ENCODE results near the gene SYCP2L. TPM values are rescaled to one million over a fixed set of nuclear protein-coding genes. Genes with fewer than 3 reads are reported as not detected.

The SYCP2L gene
- total and polyA plus RNA-seq, 9 of the 15 experiments (the other 6 are each of a cell fraction or from before 2014, with no cell fraction given), result 12.4 to 46.9 (median 22.0) TPM

DNA sequence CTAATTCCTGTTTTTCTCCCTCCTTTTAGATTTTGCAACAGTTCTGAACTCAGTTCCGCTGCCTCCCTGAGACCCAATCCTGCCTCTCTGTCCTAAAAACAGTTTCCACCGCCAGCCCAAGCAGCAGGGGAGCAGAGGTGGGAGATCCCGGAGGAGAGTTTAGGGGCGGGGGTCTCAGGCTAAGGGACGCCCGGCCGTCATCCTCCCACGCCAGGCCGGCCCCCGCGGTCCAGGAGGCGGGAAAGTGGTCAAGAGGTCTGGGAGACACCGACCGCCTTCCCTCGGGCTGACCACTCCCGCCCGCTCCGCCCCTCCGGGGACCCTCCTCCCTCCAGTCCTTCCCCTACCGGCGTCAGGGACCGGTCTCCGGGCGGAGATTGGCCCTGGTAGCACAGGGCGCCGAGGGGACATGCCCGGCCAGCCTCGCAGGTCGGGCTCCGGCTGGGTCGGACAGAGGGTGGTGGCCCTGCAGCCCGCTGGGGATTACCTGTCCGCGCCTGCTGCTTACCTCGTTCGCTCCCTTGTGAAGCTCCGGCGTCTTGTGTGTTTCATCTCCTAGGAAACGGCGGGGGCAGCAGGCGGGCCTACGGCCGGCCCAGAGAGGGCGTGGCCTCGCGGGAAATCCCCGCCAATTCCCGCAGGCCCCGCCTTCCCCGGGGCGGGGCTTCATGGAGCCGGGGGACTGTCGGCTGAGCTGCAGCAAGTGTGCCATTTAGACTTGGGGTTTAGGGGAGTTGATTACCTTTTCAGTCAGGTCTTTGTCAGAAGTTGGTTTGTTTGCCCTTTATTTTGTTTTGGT, 48.7 kb upstream of the SYCP2L start, which contains the start of gene MAK (continued):
- TF ChIP-seq, protein P1, sequence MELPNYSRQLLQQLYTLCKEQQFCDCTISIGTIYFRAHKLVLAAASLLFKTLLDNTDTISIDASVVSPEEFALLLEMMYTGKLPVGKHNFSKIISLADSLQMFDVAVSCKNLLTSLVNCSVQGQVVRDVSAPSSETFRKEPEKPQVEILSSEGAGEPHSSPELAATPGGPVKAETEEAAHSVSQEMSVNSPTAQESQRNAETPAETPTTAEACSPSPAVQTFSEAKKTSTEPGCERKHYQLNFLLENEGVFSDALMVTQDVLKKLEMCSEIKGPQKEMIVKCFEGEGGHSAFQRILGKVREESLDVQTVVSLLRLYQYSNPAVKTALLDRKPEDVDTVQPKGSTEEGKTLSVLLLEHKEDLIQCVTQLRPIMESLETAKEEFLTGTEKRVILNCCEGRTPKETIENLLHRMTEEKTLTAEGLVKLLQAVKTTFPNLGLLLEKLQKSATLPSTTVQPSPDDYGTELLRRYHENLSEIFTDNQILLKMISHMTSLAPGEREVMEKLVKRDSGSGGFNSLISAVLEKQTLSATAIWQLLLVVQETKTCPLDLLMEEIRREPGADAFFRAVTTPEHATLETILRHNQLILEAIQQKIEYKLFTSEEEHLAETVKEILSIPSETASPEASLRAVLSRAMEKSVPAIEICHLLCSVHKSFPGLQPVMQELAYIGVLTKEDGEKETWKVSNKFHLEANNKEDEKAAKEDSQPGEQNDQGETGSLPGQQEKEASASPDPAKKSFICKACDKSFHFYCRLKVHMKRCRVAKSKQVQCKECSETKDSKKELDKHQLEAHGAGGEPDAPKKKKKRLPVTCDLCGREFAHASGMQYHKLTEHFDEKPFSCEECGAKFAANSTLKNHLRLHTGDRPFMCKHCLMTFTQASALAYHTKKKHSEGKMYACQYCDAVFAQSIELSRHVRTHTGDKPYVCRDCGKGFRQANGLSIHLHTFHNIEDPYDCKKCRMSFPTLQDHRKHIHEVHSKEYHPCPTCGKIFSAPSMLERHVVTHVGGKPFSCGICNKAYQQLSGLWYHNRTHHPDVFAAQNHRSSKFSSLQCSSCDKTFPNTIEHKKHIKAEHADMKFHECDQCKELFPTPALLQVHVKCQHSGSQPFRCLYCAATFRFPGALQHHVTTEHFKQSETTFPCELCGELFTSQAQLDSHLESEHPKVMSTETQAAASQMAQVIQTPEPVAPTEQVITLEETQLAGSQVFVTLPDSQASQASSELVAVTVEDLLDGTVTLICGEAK (IDR thresholded peaks at IDR 0.05), result no peak
- TF ChIP-seq, protein P1 (CRISPR knock-in tag; IDR thresholded peaks at IDR 0.05), result no peak
- TF ChIP-seq EP300 (IDR thresholded peaks at IDR 0.05; ENCODE audit: low read length) (peak; percentile 3; the same call in 1 of the 2 replicates), EGR1 (conservative IDR thresholded peaks at IDR 0.05) (peak; percentile 94), YY1 (IDR thresholded peaks at IDR 0.05; ENCODE audit: borderline replicate concordance in 1 of 3, control insufficient read depth in 1 of 3, extremely low read depth in 1 of 3, insufficient read depth in 3 of 3, insufficient read length in 1 of 3, insufficient replicate concordance in 2 of 3, low read depth in 1 of 3, low read length in 2 of 3) (peak in 1 of 3 experiments; percentile 49), TEAD1 (CRISPR knock-in tag; IDR thresholded peaks at IDR 0.05) (peak in 1 of 2 experiments; percentile 67; a peak in 1 of 4 replicates), ZEB2 (IDR thresholded peaks at IDR 0.05) (peak; percentile 75; the same call in 1 of the 2 replicates), FIP1L1 (IDR thresholded peaks at IDR 0.05; ENCODE audit: low read depth, low read length, poor library complexity, severe bottlenecking) (peak; percentile 61)
- TF ChIP-seq, protein P2, sequence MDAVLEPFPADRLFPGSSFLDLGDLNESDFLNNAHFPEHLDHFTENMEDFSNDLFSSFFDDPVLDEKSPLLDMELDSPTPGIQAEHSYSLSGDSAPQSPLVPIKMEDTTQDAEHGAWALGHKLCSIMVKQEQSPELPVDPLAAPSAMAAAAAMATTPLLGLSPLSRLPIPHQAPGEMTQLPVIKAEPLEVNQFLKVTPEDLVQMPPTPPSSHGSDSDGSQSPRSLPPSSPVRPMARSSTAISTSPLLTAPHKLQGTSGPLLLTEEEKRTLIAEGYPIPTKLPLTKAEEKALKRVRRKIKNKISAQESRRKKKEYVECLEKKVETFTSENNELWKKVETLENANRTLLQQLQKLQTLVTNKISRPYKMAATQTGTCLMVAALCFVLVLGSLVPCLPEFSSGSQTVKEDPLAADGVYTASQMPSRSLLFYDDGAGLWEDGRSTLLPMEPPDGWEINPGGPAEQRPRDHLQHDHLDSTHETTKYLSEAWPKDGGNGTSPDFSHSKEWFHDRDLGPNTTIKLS (IDR thresholded peaks at IDR 0.05; ENCODE audit: borderline replicate concordance, low read depth), result no peak; the same call in 1 of the 2 replicates
- TF ChIP-seq, protein P3, sequence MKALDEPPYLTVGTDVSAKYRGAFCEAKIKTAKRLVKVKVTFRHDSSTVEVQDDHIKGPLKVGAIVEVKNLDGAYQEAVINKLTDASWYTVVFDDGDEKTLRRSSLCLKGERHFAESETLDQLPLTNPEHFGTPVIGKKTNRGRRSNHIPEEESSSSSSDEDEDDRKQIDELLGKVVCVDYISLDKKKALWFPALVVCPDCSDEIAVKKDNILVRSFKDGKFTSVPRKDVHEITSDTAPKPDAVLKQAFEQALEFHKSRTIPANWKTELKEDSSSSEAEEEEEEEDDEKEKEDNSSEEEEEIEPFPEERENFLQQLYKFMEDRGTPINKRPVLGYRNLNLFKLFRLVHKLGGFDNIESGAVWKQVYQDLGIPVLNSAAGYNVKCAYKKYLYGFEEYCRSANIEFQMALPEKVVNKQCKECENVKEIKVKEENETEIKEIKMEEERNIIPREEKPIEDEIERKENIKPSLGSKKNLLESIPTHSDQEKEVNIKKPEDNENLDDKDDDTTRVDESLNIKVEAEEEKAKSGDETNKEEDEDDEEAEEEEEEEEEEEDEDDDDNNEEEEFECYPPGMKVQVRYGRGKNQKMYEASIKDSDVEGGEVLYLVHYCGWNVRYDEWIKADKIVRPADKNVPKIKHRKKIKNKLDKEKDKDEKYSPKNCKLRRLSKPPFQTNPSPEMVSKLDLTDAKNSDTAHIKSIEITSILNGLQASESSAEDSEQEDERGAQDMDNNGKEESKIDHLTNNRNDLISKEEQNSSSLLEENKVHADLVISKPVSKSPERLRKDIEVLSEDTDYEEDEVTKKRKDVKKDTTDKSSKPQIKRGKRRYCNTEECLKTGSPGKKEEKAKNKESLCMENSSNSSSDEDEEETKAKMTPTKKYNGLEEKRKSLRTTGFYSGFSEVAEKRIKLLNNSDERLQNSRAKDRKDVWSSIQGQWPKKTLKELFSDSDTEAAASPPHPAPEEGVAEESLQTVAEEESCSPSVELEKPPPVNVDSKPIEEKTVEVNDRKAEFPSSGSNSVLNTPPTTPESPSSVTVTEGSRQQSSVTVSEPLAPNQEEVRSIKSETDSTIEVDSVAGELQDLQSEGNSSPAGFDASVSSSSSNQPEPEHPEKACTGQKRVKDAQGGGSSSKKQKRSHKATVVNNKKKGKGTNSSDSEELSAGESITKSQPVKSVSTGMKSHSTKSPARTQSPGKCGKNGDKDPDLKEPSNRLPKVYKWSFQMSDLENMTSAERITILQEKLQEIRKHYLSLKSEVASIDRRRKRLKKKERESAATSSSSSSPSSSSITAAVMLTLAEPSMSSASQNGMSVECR (CRISPR knock-in tag; IDR thresholded peaks at IDR 0.05), result peak; percentile 94; the same call in 1 of the 2 replicates
